Activated CD8-positive, alpha-beta T cell treated with anti-CD3 and anti-CD28 coated beads for 36 hours (primary cell): ENCODE results near the gene MMEL1. TPM values are rescaled to one million over a fixed set of nuclear protein-coding genes. Genes with fewer than 3 reads are reported as not detected.
A peak's percentile ranks its signal among the peaks of the same experiment; 100 is the strongest.

Experiments
- ATAC-seq: fragments of 200-7000 bp; cut with Tn5 transposase; one replicate; pipeline ENCODE4 v1.10.0; 2021; ENCODE audit warnings: mild to moderate bottlenecking, moderate library complexity
- CTCF ChIA-PET: fragments of 350-600 bp; sonication (Branson Sonifier 250); formaldehyde crosslinking; loops from one replicate; lab custom pipeline; 2021; ENCODE audit warnings: antibody characterized with exemption; lab: Charles Lee
- POLR2A ChIA-PET: fragments of 350-600 bp; sonication (Branson Sonifier 250); formaldehyde crosslinking; loops from one replicate; lab custom pipeline; 2021; ENCODE audit warnings: antibody characterized with exemption; lab: Charles Lee
- DNase-seq: peaks from one replicate; pipeline ENCODE4 v3.0.0-alpha.2; 2020
- H3K27ac Mint-ChIP-seq: one replicate; pipeline ENCODE4 v1.8.0; 2021; ENCODE audit warnings: mild to moderate bottlenecking, mixed read lengths
- H3K27me3 Mint-ChIP-seq: one replicate; pipeline ENCODE4 v1.8.0; 2021; ENCODE audit warnings: mixed read lengths
- H3K36me3 Mint-ChIP-seq: one replicate; pipeline ENCODE4 v1.8.0; 2021; ENCODE audit warnings: low read depth, mixed read lengths
- H3K4me1 Mint-ChIP-seq: one replicate; pipeline ENCODE4 v1.8.0; 2021; ENCODE audit warnings: low read depth, mixed read lengths
- H3K4me3 Mint-ChIP-seq: one replicate; pipeline ENCODE4 v1.8.0; 2021; ENCODE audit warnings: mild to moderate bottlenecking, moderate library complexity, mixed read lengths
- H3K9me3 Mint-ChIP-seq: one replicate; pipeline ENCODE4 v1.8.0; 2021; ENCODE audit warnings: mixed read lengths
- intact Hi-C: fragments of 100-400 bp; cut with micrococcal nuclease; formaldehyde crosslinking; loops from one replicate; pipeline ENCODE4 v1.10.0; 2022
- total RNA-seq, 2 experiments: library from RNA; stranded (reverse); gene quantifications; one replicate each; pipeline ENCODE4 v1.2.3, GENCODE V29; 2021
- TF ChIP-seq, protein P1 (sequence below): fragments of 200-600 bp; IDR thresholded peaks from one replicate; pipeline ENCODE4 v1.8.0; 2022; ENCODE audit warnings: antibody characterized with exemption, mild to moderate bottlenecking

The MMEL1 gene
- total RNA-seq, 2 experiments from 2014 or later: 1.8 to 3.1 TPM

DNA sequence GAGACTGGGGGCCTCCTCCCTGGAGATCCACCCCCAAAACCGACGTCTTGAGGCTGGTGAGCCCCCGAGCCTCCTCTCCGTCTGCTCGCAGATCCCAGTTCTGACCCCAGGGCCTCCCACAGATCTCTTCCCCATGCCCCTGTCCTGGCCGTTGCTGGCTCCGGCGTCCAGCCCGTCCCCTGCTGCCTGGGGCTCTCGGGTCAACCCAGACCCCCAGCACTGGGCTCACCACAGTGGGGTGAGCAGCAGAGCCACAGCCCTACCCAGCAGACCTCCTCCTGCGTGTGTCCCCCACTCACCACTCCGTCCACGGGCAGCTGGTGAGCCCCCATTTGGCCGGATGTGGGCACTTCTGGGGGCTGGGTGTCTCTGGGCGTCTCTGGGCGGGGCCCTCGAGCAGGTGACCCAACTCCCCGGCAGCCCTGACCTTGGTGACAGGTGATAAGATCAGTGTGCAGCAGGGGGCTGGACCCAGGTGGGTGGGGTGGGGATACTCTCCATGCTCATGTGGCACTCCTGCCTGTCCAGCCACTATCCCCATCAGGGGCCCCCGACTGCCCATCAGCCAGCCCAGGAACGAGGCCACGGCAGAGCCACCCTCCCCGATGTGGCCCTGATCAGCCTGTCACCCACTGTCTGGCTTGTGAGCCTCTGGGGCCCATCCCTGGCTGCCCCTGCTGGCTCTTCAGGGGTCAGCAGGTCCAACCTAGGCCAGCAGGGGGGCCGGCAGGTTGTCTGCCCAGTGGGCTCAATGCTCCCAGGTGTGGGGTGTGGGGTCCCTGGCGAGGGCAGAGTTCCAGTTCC lies 75.9 kb downstream of the MMEL1 start:
- Mint-ChIP-seq H3K4me3 (peak overlapping the region; percentile 99), H3K27me3 (no peaks in the 10 kb centered on the region), H3K27ac (peak overlapping the region; percentile 99), H3K4me1 (peaks cover 33% of the 10 kb centered on the region), H3K36me3 (peaks cover 31% of the 10 kb centered on the region), H3K9me3 (no peaks in the 10 kb centered on the region)
- DNase-seq: peak; percentile 74
- intact Hi-C loops: loop anchor here (2.0 to 10.0 kb wide), 2 partner anchors 22 to 88 kb away; no protein-coding TSS in a partner anchor
- ATAC-seq: peak; percentile 9
- TF ChIP-seq, protein P1, sequence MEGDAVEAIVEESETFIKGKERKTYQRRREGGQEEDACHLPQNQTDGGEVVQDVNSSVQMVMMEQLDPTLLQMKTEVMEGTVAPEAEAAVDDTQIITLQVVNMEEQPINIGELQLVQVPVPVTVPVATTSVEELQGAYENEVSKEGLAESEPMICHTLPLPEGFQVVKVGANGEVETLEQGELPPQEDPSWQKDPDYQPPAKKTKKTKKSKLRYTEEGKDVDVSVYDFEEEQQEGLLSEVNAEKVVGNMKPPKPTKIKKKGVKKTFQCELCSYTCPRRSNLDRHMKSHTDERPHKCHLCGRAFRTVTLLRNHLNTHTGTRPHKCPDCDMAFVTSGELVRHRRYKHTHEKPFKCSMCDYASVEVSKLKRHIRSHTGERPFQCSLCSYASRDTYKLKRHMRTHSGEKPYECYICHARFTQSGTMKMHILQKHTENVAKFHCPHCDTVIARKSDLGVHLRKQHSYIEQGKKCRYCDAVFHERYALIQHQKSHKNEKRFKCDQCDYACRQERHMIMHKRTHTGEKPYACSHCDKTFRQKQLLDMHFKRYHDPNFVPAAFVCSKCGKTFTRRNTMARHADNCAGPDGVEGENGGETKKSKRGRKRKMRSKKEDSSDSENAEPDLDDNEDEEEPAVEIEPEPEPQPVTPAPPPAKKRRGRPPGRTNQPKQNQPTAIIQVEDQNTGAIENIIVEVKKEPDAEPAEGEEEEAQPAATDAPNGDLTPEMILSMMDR: no peak
- ChIA-PET POLR2A (interaction anchor here (0.5 to 5.7 kb wide), 18 partner anchors 8 to 149 kb away, joined by 3 to 100 read pairs (median 4); partner anchors contain the start of gene PRXL2B), CTCF (interaction anchor here (0.8 to 2.4 kb wide), 11 partner anchors 9 to 89 kb away, joined by 3 to 28 read pairs (median 4); no protein-coding TSS in a partner anchor)

DNA sequence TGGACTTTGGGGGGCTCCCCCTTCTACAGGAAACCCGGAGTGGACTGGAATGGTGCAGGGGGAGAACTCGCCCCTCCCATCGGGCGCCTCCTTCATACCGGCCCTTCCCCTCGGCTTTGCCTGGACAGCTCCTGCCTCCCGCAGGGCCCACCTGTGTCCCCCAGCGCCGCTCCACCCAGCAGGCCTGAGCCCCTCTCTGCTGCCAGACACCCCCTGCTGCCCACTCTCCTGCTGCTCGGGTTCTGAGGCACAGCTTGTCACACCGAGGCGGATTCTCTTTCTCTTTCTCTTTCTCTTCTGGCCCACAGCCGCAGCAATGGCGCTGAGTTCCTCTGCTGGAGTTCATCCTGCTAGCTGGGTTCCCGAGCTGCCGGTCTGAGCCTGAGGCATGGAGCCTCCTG lies 76.5 kb downstream of the MMEL1 start, which contains the start of gene TNFRSF14:
TSS of gene TNFRSF14 (plus strand) at position 95 of the 401 bp plus-strand sequence. CDS start at position 389, 294 bp downstream.
- Mint-ChIP-seq H3K9me3 (no peaks in the 10 kb centered on the region), H3K27me3 (no peaks in the 10 kb centered on the region), H3K27ac (peak within 1 kb of the TSS; percentile 99), H3K4me1 (peaks cover 30% of the 10 kb centered on the region), H3K36me3 (peaks cover 27% of the 10 kb centered on the region), H3K4me3 (peak within 1 kb of the TSS; percentile 99)
- ChIA-PET POLR2A (interaction anchor here (0.6 to 5.7 kb wide), 21 partner anchors 8 to 148 kb away, joined by 3 to 100 read pairs (median 4); partner anchors contain the start of gene PRXL2B), CTCF (interaction anchor here (0.8 to 2.4 kb wide), 12 partner anchors 8 to 90 kb away, joined by 3 to 28 read pairs (median 4); partner anchors contain the start of gene PANK4)
- ATAC-seq (peak; percentile 62), DNase-seq (peak; percentile 87)
- TF ChIP-seq, protein P1: no peak
- intact Hi-C loops: loop anchor here (2.0 to 10.0 kb wide), 2 partner anchors 23 to 89 kb away; no protein-coding TSS in a partner anchor

DNA sequence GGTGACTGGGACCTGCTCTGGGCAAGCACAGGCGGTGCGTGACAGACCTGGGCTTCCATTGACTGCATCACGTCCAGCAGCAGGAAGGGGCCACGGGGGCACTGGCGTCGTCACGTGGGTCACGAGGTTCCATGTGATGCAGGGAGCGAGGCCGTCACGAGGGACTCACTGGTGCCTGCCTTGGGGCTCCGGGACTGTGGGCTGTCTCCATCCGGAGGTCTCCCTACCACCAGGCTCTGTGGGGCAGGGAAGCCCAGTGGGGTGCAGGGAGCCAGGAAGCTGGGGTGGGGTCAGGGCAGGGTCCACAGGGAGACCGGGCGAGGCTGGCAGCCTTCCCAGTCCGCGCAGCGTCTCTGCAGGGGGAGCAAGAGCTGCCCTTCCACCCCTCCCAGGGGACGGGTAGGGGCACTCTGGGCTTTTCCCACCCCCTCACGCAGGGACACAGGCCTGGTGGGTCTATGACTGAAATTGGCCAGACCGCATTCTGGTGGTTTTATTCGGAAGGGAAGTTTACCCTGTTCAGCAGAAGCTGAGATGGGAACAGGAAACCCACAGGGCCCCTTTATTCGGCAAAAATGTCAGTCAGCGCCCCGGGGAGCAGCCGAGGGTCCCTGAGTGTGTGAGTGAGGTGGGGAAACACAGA lies 77.1 kb downstream of the MMEL1 start:
- DNase-seq: peak; percentile 96
- POLR2A ChIA-PET: interaction anchor here (0.6 to 5.7 kb wide), 22 partner anchors 8 to 148 kb away, joined by 3 to 100 read pairs (median 4); partner anchors contain the start of gene PRXL2B
- TF ChIP-seq, protein P1: no peak
- peak; percentile 66 for ATAC-seq
- Mint-ChIP-seq H3K4me1 (peaks cover 34% of the 10 kb centered on the region), H3K27me3 (no peaks in the 10 kb centered on the region), H3K4me3 (peak overlapping the region; percentile 99), H3K27ac (peak overlapping the region; percentile 99), H3K36me3 (peaks cover 23% of the 10 kb centered on the region), H3K9me3 (no peaks in the 10 kb centered on the region)
- CTCF ChIA-PET: interaction anchor here (0.8 to 2.4 kb wide), 12 partner anchors 8 to 91 kb away, joined by 3 to 28 read pairs (median 4); partner anchors contain the start of gene PANK4
- intact Hi-C loops: loop anchor here (2.0 to 10.0 kb wide), 2 partner anchors 23 to 89 kb away; no protein-coding TSS in a partner anchor

DNA sequence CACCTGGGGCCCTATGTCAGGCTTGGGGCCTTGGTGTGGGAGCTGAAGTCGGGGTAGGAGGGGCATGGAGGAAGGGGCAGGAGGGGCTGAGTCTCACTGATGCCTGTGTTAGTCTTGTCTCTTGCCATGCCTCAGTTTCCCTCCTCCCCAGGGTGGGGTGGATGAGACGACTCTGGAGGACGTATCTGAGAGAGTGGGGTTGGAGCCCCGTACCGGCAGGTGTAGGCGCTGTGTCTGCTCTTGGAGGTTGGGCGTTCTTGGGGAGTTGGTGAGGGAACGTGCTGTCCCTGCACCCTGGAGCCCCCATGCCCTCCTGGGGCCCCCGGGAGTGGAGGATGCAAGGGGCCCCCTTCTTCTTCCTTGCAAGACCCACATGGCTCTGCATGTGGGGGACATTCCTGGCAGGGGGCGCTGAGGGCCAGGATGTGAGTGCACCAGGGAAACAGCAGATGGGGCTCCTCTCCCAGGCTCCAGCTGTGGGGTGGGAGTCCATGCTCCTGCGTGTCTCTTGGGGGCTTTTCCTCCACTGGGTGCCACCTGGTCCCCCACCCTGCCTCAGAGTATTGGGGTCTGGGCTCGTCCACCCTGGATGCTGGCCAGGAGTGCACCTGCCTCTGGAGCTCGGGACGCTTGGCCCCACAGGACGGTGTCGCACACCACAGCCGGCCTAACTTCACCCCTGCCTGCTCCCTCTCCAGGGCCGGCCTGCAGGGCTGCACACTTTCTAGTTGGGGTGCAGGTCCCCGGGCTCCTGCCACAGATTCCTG lies 78.0 kb downstream of the MMEL1 start:
- CTCF ChIA-PET: interaction anchor here (0.9 to 2.4 kb wide), 5 partner anchors 16 to 32 kb away, joined by 3 to 28 read pairs (median 4); no protein-coding TSS in a partner anchor
- POLR2A ChIA-PET: interaction anchor here (1.3 to 5.7 kb wide), 7 partner anchors 12 to 145 kb away, joined by 3 to 100 read pairs (median 10); partner anchors contain the start of gene PRXL2B
- Mint-ChIP-seq H3K36me3 (peaks cover 23% of the 10 kb centered on the region), H3K9me3 (no peaks in the 10 kb centered on the region), H3K27ac (peak overlapping the region; percentile 99), H3K27me3 (no peaks in the 10 kb centered on the region), H3K4me1 (peaks cover 38% of the 10 kb centered on the region), H3K4me3 (peak overlapping the region; percentile 99)
- TF ChIP-seq, protein P1: peak; percentile 69
- ATAC-seq (peak; percentile 27), DNase-seq (peak; percentile 82)
- intact Hi-C loops: loop anchor here (10.0 kb wide), 1 partner anchor 90 kb away; no protein-coding TSS in a partner anchor
